SK-N-MC (cell line): Measurements from ENCODE around the gene ALS2.
A peak's percentile ranks its signal among the peaks of the same experiment; 100 is the strongest.

Experiments used
- DNase-seq: peaks from one replicate; pipeline ENCODE4 v3.0.0-alpha.2; 2011; ENCODE audit warnings: low read depth, low spot score
- H3K27ac ChIP-seq: fragments of 200-600 bp; sonication (generic); 2 replicates; pipeline ENCODE4 v1.5.1; 2016; ENCODE audit warnings: mixed run types
- H3K36me3 ChIP-seq: fragments of 200-600 bp; sonication (generic); 2 replicates; pipeline ENCODE4 v1.6.1; 2017; ENCODE audit warnings: antibody characterized with exemption, low read length, mixed read lengths; ENCODE audit not compliant: insufficient read depth
- H3K4me3 ChIP-seq: fragments of 200-600 bp; sonication (generic); 2 replicates; pipeline ENCODE4 v1.5.1; 2016
- H3K9ac ChIP-seq: fragments of 200-600 bp; sonication (generic); 2 replicates; pipeline ENCODE4 v1.8.0; 2017; ENCODE audit warnings: mixed run types, mixed read lengths; ENCODE audit not compliant: insufficient read length
- H3K9me3 ChIP-seq: fragments of 200-600 bp; sonication (generic); 2 replicates; pipeline ENCODE4 v1.6.1; 2017; ENCODE audit warnings: low read depth, mild to moderate bottlenecking, antibody characterized with exemption, low read length, moderate library complexity, mixed read lengths
- EZH2 ChIP-seq: fragments of 200-600 bp; sonication (generic); IDR thresholded peaks from one replicate; pipeline ENCODE4 v1.6.1; 2017; ENCODE audit warnings: antibody characterized with exemption
- FOXP2 ChIP-seq: optimal IDR thresholded peaks from 2 replicates; pipeline ENCODE3; 2011; ENCODE audit warnings: mild to moderate bottlenecking, moderate library complexity; ENCODE audit not compliant: insufficient read depth; ENCODE audit errors: extremely low read length, control extremely low read depth
- POLR2AphosphoS5 ChIP-seq: IDR thresholded peaks from 2 replicates; pipeline ENCODE4 v1.6.1; 2012; ENCODE audit warnings: mild to moderate bottlenecking, low read depth, low read length, borderline replicate concordance

Gene ALS2

GRCh38 chr2:201781557-201782051 lies 871 bp upstream of the ALS2 start:
- Histone ChIP-seq H3K27ac (no peak overlapping the region), H3K4me3 (peak overlapping the region; percentile 83), H3K9ac (peak overlapping the region; percentile 82), H3K9me3 (no peaks in the 10 kb centered on the region), H3K36me3 (no peaks in the 10 kb centered on the region)
- TF ChIP-seq POLR2AphosphoS5 (no peak), EZH2 (no peak), FOXP2 (no peak)
- no peak for DNase-seq

GRCh38 chr2:201779901-201780673 lies 646 bp downstream of the ALS2 start:
- Histone ChIP-seq H3K36me3 (no peaks in the 10 kb centered on the region), H3K4me3 (peak overlapping the region; percentile 83), H3K27ac (no peak overlapping the region; the same call in 1 of the 2 replicates), H3K9ac (peak overlapping the region; percentile 82), H3K9me3 (no peaks in the 10 kb centered on the region)
- TF ChIP-seq POLR2AphosphoS5 (no peak), EZH2 (no peak)
- DNase-seq = no peak

- Histone ChIP-seq H3K27ac (no peak overlapping the region), H3K9me3 (no peaks in the 10 kb centered on the region), H3K36me3 (no peaks in the 10 kb centered on the region), H3K9ac (peak overlapping the region; percentile 43), H3K4me3 (no peak overlapping the region; the same call in 1 of the 2 replicates)
- no peak for DNase-seq
- TF ChIP-seq POLR2AphosphoS5 (no peak), FOXP2 (no peak), EZH2 (no peak)
Observed at GRCh38 chr2:201777869-201778268, 2.9 kb downstream of the ALS2 start.

- no peak for DNase-seq
- TF ChIP-seq FOXP2 (no peak), EZH2 (no peak), POLR2AphosphoS5 (no peak)
- no peak overlapping the region for H3K4me3 ChIP-seq
- no peak overlapping the region for H3K9ac ChIP-seq
- peak overlapping the region; percentile 80; the same call in 1 of the 2 replicates for H3K27ac ChIP-seq
- no peaks in the 10 kb centered on the region for H3K9me3 ChIP-seq
- no peaks in the 10 kb centered on the region for H3K36me3 ChIP-seq
Observed at GRCh38 chr2:201777043-201777442, 3.7 kb downstream of the ALS2 start.

GRCh38 chr2:201775326-201775725 lies 5.4 kb downstream of the ALS2 start:
- no peak overlapping the region for H3K4me3 ChIP-seq
- no peaks in the 10 kb centered on the region for H3K9me3 ChIP-seq
- no peak overlapping the region for H3K27ac ChIP-seq
- no peaks in the 10 kb centered on the region for H3K36me3 ChIP-seq
- no peak for DNase-seq
- no peak overlapping the region for H3K9ac ChIP-seq
- TF ChIP-seq EZH2 (no peak), POLR2AphosphoS5 (no peak), FOXP2 (no peak)

GRCh38 chr2:201774546-201774945 lies 6.2 kb downstream of the ALS2 start:
- Histone ChIP-seq H3K9ac (no peak overlapping the region), H3K36me3 (no peaks in the 10 kb centered on the region), H3K4me3 (no peak overlapping the region), H3K27ac (no peak overlapping the region), H3K9me3 (no peaks in the 10 kb centered on the region)
- TF ChIP-seq EZH2 (no peak), POLR2AphosphoS5 (no peak), FOXP2 (no peak)
- no peak for DNase-seq

GRCh38 chr2:201773990-201774389 lies 6.7 kb downstream of the ALS2 start:
- Histone ChIP-seq H3K36me3 (no peaks in the 10 kb centered on the region), H3K9ac (no peak overlapping the region), H3K9me3 (no peaks in the 10 kb centered on the region), H3K4me3 (no peak overlapping the region), H3K27ac (no peak overlapping the region)
- DNase-seq = no peak
- no peak for TF ChIP-seq POLR2AphosphoS5
- no peak for TF ChIP-seq EZH2
- TF ChIP-seq FOXP2 = no peak

GRCh38 chr2:201769666-201770373 lies 10.9 kb downstream of the ALS2 start:
- TF ChIP-seq POLR2AphosphoS5 = no peak
- no peak for TF ChIP-seq EZH2
- no peak for TF ChIP-seq FOXP2
- H3K4me3 ChIP-seq = no peak overlapping the region
- no peak overlapping the region for H3K27ac ChIP-seq
- no peak overlapping the region for H3K9ac ChIP-seq
- no peaks in the 10 kb centered on the region for H3K9me3 ChIP-seq
- peaks cover 9% of the 10 kb centered on the region for H3K36me3 ChIP-seq
- DNase-seq = no peak

GRCh38 chr2:201768918-201769317 lies 11.8 kb downstream of the ALS2 start:
- Histone ChIP-seq H3K27ac (peak overlapping the region; percentile 10; the same call in 1 of the 2 replicates), H3K36me3 (peaks cover 9% of the 10 kb centered on the region), H3K9me3 (no peaks in the 10 kb centered on the region), H3K4me3 (no peak overlapping the region), H3K9ac (no peak overlapping the region)
- DNase-seq = no peak
- TF ChIP-seq POLR2AphosphoS5 (no peak), FOXP2 (no peak), EZH2 (no peak)
